ENCODE data around the gene HSPA13. TPM values are rescaled to one million over a fixed set of nuclear protein-coding genes. Genes with fewer than 3 reads are reported as not detected.

The HSPA13 gene
- 10 to 100 TPM; 10.2 to 27.6 (median 15.4) TPM for total RNA-seq

GRCh38 chr21:14382835-14383595 lies at the start of gene HSPA13:
TSS of gene HSPA13 (minus strand) at chr21:14383146. CDS start at chr21:14383119, 27 bp downstream.
- no peak for TF ChIP-seq CTCF (IDR thresholded peaks at IDR 0.05; ENCODE audit: low read depth)

GRCh38 chr21:14418920-14419319 lies 36.0 kb upstream of the HSPA13 start:
- TF ChIP-seq CTCF (IDR thresholded peaks at IDR 0.05; ENCODE audit: low read depth): no peak

GRCh38 chr21:14414932-14415508 lies 32.1 kb upstream of the HSPA13 start:
- TF ChIP-seq CTCF (IDR thresholded peaks at IDR 0.05; ENCODE audit: low read depth): no peak

GRCh38 chr21:14405962-14406361 lies 23.0 kb upstream of the HSPA13 start:
- no peak for TF ChIP-seq CTCF (IDR thresholded peaks at IDR 0.05; ENCODE audit: low read depth)

- no peak for TF ChIP-seq CTCF (IDR thresholded peaks at IDR 0.05; ENCODE audit: low read depth)
Measured at GRCh38 chr21:14405225-14405624, 22.3 kb upstream of the HSPA13 start.

- TF ChIP-seq CTCF (IDR thresholded peaks at IDR 0.05; ENCODE audit: low read depth): no peak
Measured at GRCh38 chr21:14403681-14404318, 20.9 kb upstream of the HSPA13 start.

GRCh38 chr21:14401217-14401616 lies 18.3 kb upstream of the HSPA13 start:
- TF ChIP-seq CTCF (IDR thresholded peaks at IDR 0.05; ENCODE audit: low read depth): no peak
